Spleen (tissue), 11 donors: ENCODE data around the gene NYAP2. TPM values are rescaled to one million over a fixed set of nuclear protein-coding genes. Genes with fewer than 3 reads are reported as not detected.

Experiments
- DNase-seq: peaks from one replicate; pipeline ENCODE4 v3.0.0-alpha.2; 2020
- H3K27ac ChIP-seq, 8 donors: fragments of 200-600 bp; sonication (generic) in 7 of 8; 1 replicate in 4 of 8; 2 replicates in 4 of 8; pipeline versions ENCODE4 v1.5.0 to v1.8.0; 2016 to 2021; ENCODE audit warnings: inconsistent platforms in 4 of 8, mild to moderate bottlenecking in 4 of 8, moderate library complexity in 1 of 8
- H3K27me3 ChIP-seq, 7 donors: fragments of 200-600 bp; sonication (generic) in 6 of 7; replicated peaks in 1 of 7; 1 replicate in 4 of 7; 2 replicates in 3 of 7; pipeline versions ENCODE4 v1.5.0 to v1.8.0; 2016 to 2021; ENCODE audit warnings: inconsistent platforms in 3 of 7, mild to moderate bottlenecking in 1 of 7
- H3K36me3 ChIP-seq, 6 donors: fragments of 200-600 bp; sonication (generic) in 5 of 6; 1 replicate in 4 of 6; 2 replicates in 2 of 6; pipeline versions ENCODE4 v1.5.0 to v1.8.0; 2016 to 2021; ENCODE audit warnings: inconsistent platforms in 2 of 6
- H3K4me1 ChIP-seq, 6 donors: fragments of 200-600 bp; sonication (generic) in 5 of 6; 1 replicate in 3 of 6; 2 replicates in 3 of 6; pipeline versions ENCODE4 v1.5.0 to v1.8.0; 2016 to 2021; ENCODE audit warnings: inconsistent platforms in 3 of 6
- H3K4me3 ChIP-seq, 8 donors: fragments of 200-600 bp; sonication (generic) in 7 of 8; 1 replicate in 4 of 8; 2 replicates in 4 of 8; pipeline versions ENCODE4 v1.5.0 to v1.8.0; 2016 to 2021; ENCODE audit warnings: inconsistent platforms in 4 of 8, mild to moderate bottlenecking in 4 of 8, moderate library complexity in 2 of 8
- H3K9me3 ChIP-seq, 8 donors: fragments of 200-600 bp; sonication (generic) in 7 of 8; 1 replicate in 4 of 8; 2 replicates in 4 of 8; pipeline versions ENCODE4 v1.5.0 to v1.8.0; 2016 to 2021; ENCODE audit warnings: inconsistent platforms in 4 of 8
- POLR2A ChIP-seq, 3 donors: fragments of 450-650 bp; IDR thresholded peaks; one replicate each; pipeline ENCODE4 v1.5.1; 2017; ENCODE audit warnings: antibody characterized with exemption in 3 of 3, mild to moderate bottlenecking in 1 of 3
- POLR2AphosphoS5 ChIP-seq, 3 donors: sonication (generic); formaldehyde crosslinking; IDR thresholded peaks; one replicate each; pipeline ENCODE4 v1.5.1; 2017; ENCODE audit warnings: antibody characterized with exemption in 3 of 3
- WGBS, 5 donors: extraction: QIAGEN DNeasy Blood & Tissue Kit in 3 of 5; methylation state at CpG; one replicate each; pipeline versions ENCODE4 v1.1.5 to v1.1.7; 2013 to 2018; 5-methylcytosine and 5-hydroxymethylcytosine counted together
- intact Hi-C: fragments of 100-400 bp; cut with DNase I; formaldehyde crosslinking; loops from one replicate; pipeline ENCODE4 v1.15.0; 2023; ENCODE audit warnings: low total_unique reads
- polyA plus RNA-seq, 3 donors: library from polyadenylated mRNA; stranded (reverse); fragments of 200-250 nt; gene quantifications; one replicate each; pipeline ENCODE4 v1.2.1, GENCODE V29; 2013
- total RNA-seq, 7 donors: library from RNA; depleted of rRNA in 3 of 7; stranded (reverse); fragments of >200 nt in 3 of 7; fragmentation: NEBNext Ultra II Directional in 4 of 7; extraction: Animal tissue kit (Norgen Biotek cat#: 25700) in 4 of 7; gene quantifications; one replicate each; pipeline versions ENCODE4 v1.1.0 to v1.2.1, GENCODE V29; 2016 to 2021
- TF ChIP-seq, protein P1 (sequence below), 11 experiments: fragments of 200-600 bp in 7 of 11; fragments of 450-650 bp in 4 of 11; sonication (generic) in 4 of 11; IDR thresholded peaks in 8 of 11; conservative IDR thresholded peaks in 3 of 11; 1 replicate in 7 of 11; 2 replicates in 4 of 11; pipeline versions ENCODE4 v1.4.0 to v1.8.0; 2016 to 2021; ENCODE audit warnings: antibody characterized with exemption in 11 of 11, inconsistent platforms in 4 of 11, mild to moderate bottlenecking in 1 of 11
- donor health status: healthy with polysubstance abuse.
- donor health status: DM: no; HTN: no; CAD: no; lungs with moderate emphysema.
- donor health status: DM: no; HTN: no; CAD: no.
- donor health status: Bipolar disorder and iron deficiency.
- donor health status: healthy.
- donor health status: DM: no; HTN: no; CAD: no.
- donor health status: DM: yes; HTN: yes; CAD: no.

NYAP2 gene
- total and polyA plus RNA-seq, 10 donors: 0.06 to 0.33 (median 0.16) TPM; not detected in 1

DNA sequence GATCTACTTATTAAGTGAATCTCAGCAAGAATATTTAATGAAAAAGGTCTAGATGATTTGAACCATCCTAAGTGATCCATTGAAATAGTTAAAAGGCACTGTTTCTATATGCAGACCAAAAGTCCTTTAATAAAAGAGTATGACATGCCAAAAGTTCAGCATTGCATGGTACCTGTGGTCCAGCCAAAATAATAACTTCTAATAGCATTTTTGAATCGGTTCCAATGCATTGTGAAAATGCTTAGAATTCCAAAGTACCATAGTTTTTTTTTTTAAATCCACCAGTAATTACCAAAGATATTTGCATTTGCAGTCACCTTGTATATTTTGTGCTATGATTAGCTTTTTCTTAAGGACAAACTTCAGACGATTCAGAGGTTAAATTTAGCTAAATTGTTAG is 79.9 kb downstream of the NYAP2 start:
- TF ChIP-seq, protein P1, sequence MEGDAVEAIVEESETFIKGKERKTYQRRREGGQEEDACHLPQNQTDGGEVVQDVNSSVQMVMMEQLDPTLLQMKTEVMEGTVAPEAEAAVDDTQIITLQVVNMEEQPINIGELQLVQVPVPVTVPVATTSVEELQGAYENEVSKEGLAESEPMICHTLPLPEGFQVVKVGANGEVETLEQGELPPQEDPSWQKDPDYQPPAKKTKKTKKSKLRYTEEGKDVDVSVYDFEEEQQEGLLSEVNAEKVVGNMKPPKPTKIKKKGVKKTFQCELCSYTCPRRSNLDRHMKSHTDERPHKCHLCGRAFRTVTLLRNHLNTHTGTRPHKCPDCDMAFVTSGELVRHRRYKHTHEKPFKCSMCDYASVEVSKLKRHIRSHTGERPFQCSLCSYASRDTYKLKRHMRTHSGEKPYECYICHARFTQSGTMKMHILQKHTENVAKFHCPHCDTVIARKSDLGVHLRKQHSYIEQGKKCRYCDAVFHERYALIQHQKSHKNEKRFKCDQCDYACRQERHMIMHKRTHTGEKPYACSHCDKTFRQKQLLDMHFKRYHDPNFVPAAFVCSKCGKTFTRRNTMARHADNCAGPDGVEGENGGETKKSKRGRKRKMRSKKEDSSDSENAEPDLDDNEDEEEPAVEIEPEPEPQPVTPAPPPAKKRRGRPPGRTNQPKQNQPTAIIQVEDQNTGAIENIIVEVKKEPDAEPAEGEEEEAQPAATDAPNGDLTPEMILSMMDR (IDR thresholded peaks at IDR 0.05 in 8 of 11, conservative IDR thresholded peaks at IDR 0.05 in 3 of 11): no peak
- no peak for TF ChIP-seq POLR2AphosphoS5 (IDR thresholded peaks at IDR 0.05)
- no peak for TF ChIP-seq POLR2A (IDR thresholded peaks at IDR 0.05)
- Histone ChIP-seq H3K9me3 (no peaks in the 10 kb centered on the region), H3K4me3 (no peak overlapping the region), H3K27me3 (no peaks in the 10 kb centered on the region), H3K27ac (no peak overlapping the region), H3K4me1 (no peaks in the 10 kb centered on the region), H3K36me3 (no peaks in the 10 kb centered on the region)
- DNase-seq: no peak
- intact Hi-C loops: no loop called here
- WGBS, 5 donors: 65 to 76% (median 66%) methylated on average over 2 of the region's 2 CpGs

DNA sequence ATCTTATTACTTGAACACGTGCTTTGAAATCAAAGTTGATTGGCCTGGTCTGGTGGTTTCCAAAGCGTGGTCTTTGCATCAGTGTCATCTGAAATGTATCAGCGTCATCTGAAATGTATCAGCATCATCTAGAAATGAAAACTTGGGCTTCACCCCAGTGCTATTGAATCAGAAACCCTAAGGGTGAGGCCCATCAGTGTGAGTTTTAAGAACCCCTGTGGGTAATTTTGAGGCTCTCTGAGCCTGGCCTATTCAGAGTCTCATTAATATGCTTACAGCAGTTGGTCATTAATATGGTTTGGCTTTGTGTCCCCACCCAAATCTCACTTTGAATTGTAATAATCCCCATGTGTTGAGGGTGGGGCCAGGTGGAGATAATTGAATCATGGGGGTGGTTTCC is 85.2 kb downstream of the NYAP2 start:
- intact Hi-C loops: no loop called here
- Histone ChIP-seq H3K27me3 (no peaks in the 10 kb centered on the region), H3K27ac (no peak overlapping the region), H3K4me3 (no peak overlapping the region), H3K4me1 (no peaks in the 10 kb centered on the region), H3K9me3 (peaks cover 0 to 4% (median 0%) of the 10 kb centered on the region in 8 donors), H3K36me3 (no peaks in the 10 kb centered on the region)
- TF ChIP-seq, protein P1 (IDR thresholded peaks at IDR 0.05 in 8 of 11, conservative IDR thresholded peaks at IDR 0.05 in 3 of 11): no peak
- TF ChIP-seq POLR2AphosphoS5 (IDR thresholded peaks at IDR 0.05) (no peak), POLR2A (IDR thresholded peaks at IDR 0.05) (no peak)
- 78 to 85% (median 81%) methylated on average over 3 of the region's 3 CpGs for WGBS, 5 donors
- no peak for DNase-seq

DNA sequence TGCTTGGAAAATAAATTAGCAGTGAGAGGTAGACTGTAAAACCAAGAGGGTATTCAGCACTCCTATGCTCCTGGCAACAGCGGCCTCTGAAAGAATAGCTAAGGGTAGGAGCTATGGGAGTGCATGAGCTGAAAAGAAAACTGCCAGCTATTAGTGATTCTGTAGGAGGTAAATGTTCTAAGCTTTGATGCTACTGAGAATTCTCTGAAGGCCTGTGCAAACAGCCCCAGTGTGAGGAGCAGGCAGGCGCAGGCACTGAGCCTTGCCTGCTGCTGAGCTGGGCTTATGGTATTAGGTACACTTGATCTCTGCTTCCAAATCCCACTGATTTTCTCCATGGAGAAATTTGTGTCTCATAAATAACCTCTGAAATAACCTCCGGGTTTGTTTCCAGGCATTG is 86.7 kb downstream of the NYAP2 start:
- H3K4me1 ChIP-seq: no peaks in the 10 kb centered on the region
- no peak overlapping the region for H3K27ac ChIP-seq
- no peaks in the 10 kb centered on the region for H3K27me3 ChIP-seq
- intact Hi-C loops: no loop called here
- no peaks in the 10 kb centered on the region for H3K36me3 ChIP-seq
- WGBS, 5 donors: 90 to 98% (median 93%) methylated on average over 3 of the region's 3 CpGs
- no peak overlapping the region for H3K4me3 ChIP-seq
- TF ChIP-seq POLR2A (IDR thresholded peaks at IDR 0.05) (no peak), POLR2AphosphoS5 (IDR thresholded peaks at IDR 0.05) (no peak)
- TF ChIP-seq, protein P1 (IDR thresholded peaks at IDR 0.05 in 8 of 11, conservative IDR thresholded peaks at IDR 0.05 in 3 of 11): no peak
- no peak for DNase-seq
- H3K9me3 ChIP-seq: peaks cover 0 to 4% (median 0%) of the 10 kb centered on the region in 8 donors

DNA sequence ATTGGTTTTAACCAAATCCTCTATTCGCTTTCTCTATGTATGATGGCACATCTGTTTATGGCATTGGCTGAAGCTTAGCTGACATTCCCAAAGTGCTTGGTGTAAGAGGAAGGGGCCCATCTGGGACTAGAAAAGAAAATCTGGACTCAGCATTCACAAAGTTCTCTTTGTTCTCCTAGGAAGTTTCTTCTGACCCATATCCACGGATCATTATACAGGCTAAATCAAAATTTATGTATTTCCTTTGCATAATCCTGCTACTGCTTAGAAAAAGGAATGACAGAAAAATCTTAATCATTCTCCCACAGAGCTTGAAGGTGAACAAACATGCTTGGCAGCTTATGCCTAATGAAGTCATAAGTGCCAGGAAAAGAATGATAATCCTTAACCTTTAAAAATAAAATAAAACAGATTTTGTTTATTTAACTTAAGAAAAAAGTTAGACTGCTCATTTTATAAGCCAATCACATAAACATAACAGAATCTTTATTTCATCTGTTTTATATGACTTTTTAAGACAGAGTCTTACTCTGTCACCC is 88.4 kb downstream of the NYAP2 start:
- H3K27ac ChIP-seq: no peak overlapping the region
- 51 to 75% (median 54%) methylated on average over 2 of the region's 2 CpGs for WGBS, 5 donors
- intact Hi-C loops: no loop called here
- H3K27me3 ChIP-seq: no peaks in the 10 kb centered on the region
- TF ChIP-seq POLR2AphosphoS5 (IDR thresholded peaks at IDR 0.05) (no peak), POLR2A (IDR thresholded peaks at IDR 0.05) (no peak)
- TF ChIP-seq, protein P1 (IDR thresholded peaks at IDR 0.05 in 8 of 11, conservative IDR thresholded peaks at IDR 0.05 in 3 of 11): no peak
- DNase-seq: no peak
- H3K4me3 ChIP-seq: no peak overlapping the region
- H3K36me3 ChIP-seq: no peaks in the 10 kb centered on the region
- no peaks in the 10 kb centered on the region for H3K4me1 ChIP-seq
- H3K9me3 ChIP-seq: peaks cover 0 to 4% (median 0%) of the 10 kb centered on the region in 8 donors
